ENCODE results near the gene PTGES2.

PTGES2 gene

GRCh38 chr9:128159522-128159783 is 31.9 kb upstream of the PTGES2 start:
- Histone ChIP-seq H3K36me3 (peaks cover 10 to 23% (median 17%) of the 10 kb centered on the region in 3 donors), H3K4me1 (peaks cover 0 to 34% (median 21%) of the 10 kb centered on the region in 4 donors), H3K27ac (peak overlapping the region; percentile 59 to 73), H3K9me3 (no peaks in the 10 kb centered on the region), H3K4me3 (peak overlapping the region; percentile 74 to 86), H3K27me3 (no peaks in the 10 kb centered on the region)
- no peak for DNase-seq
- intact Hi-C loops (cut with DNase I; ENCODE audit: low total_unique reads), result no loop called here
- no peak for TF ChIP-seq CTCF (IDR thresholded peaks at IDR 0.05)

- Histone ChIP-seq H3K4me1 (peaks cover 0 to 12% (median 7%) of the 10 kb centered on the region in 4 donors), H3K27ac (no peak overlapping the region), H3K27me3 (no peaks in the 10 kb centered on the region), H3K4me3 (no peak overlapping the region), H3K9me3 (no peaks in the 10 kb centered on the region), H3K36me3 (no peaks in the 10 kb centered on the region)
- no peak for TF ChIP-seq CTCF (IDR thresholded peaks at IDR 0.05)
- no peak for DNase-seq
- intact Hi-C loops (cut with DNase I; ENCODE audit: low total_unique reads), result no loop called here
Observed at GRCh38 chr9:128155736-128156500, 28.4 kb upstream of the PTGES2 start.

GRCh38 chr9:128153947-128154695 is 26.6 kb upstream of the PTGES2 start:
- no peak overlapping the region for H3K27ac ChIP-seq
- H3K4me3 ChIP-seq, result no peak overlapping the region
- H3K9me3 ChIP-seq, result no peaks in the 10 kb centered on the region
- H3K27me3 ChIP-seq, result no peaks in the 10 kb centered on the region
- intact Hi-C loops (cut with DNase I; ENCODE audit: low total_unique reads), result no loop called here
- peaks cover 0 to 4% (median 0%) of the 10 kb centered on the region in 4 donors for H3K4me1 ChIP-seq
- DNase-seq, result no peak
- TF ChIP-seq CTCF (IDR thresholded peaks at IDR 0.05), result no peak
- no peaks in the 10 kb centered on the region for H3K36me3 ChIP-seq

- Histone ChIP-seq H3K4me1 (peaks cover 0 to 11% (median 0%) of the 10 kb centered on the region in 4 donors), H3K27me3 (no peaks in the 10 kb centered on the region), H3K4me3 (no peak overlapping the region), H3K36me3 (no peaks in the 10 kb centered on the region), H3K27ac (no peak overlapping the region), H3K9me3 (no peaks in the 10 kb centered on the region)
- TF ChIP-seq CTCF (IDR thresholded peaks at IDR 0.05), result no peak
- intact Hi-C loops (cut with DNase I; ENCODE audit: low total_unique reads), result no loop called here
- no peak for DNase-seq
Observed at GRCh38 chr9:128153060-128153946, 25.8 kb upstream of the PTGES2 start.

GRCh38 chr9:128152133-128153059 is 24.9 kb upstream of the PTGES2 start:
- Histone ChIP-seq H3K4me1 (peaks cover 0 to 12% (median 0%) of the 10 kb centered on the region in 4 donors), H3K27ac (no peak overlapping the region), H3K9me3 (no peaks in the 10 kb centered on the region), H3K36me3 (no peaks in the 10 kb centered on the region), H3K4me3 (no peak overlapping the region), H3K27me3 (no peaks in the 10 kb centered on the region)
- intact Hi-C loops (cut with DNase I; ENCODE audit: low total_unique reads), result no loop called here
- TF ChIP-seq CTCF (IDR thresholded peaks at IDR 0.05), result no peak
- DNase-seq, result peak in 1 of 2 donors; percentile 55

Measured in tibial artery (tissue), 4 donors.